ENCODE measurements around the gene TLR10.

Gene TLR10

GRCh38 chr4:38730830-38731646 lies 51.8 kb downstream of the TLR10 start:
- DNase-seq (ENCODE audit: low spot score), result peak; percentile 76

- no peak for DNase-seq (ENCODE audit: low spot score)
These were observed 52.3 kb downstream of the TLR10 start for GRCh38 chr4:38730493-38730829.

GRCh38 chr4:38728631-38729141 lies 54.1 kb downstream of the TLR10 start:
- DNase-seq (ENCODE audit: low spot score), result no peak

GRCh38 chr4:38724475-38724808 lies 58.3 kb downstream of the TLR10 start:
- no peak for DNase-seq (ENCODE audit: low spot score)

GRCh38 chr4:38723726-38724474 lies 58.9 kb downstream of the TLR10 start:
- no peak for DNase-seq (ENCODE audit: low spot score)

GRCh38 chr4:38723114-38723513 lies 59.7 kb downstream of the TLR10 start:
- DNase-seq (ENCODE audit: low spot score), result no peak

Small RNA genes within 50 kb of the gene (small RNA-seq; reads per million reads assigned to genes)
- gene RNA5SP158, result 0 reads per million in 2 experiments
